Cardiac muscle cell (in vitro differentiated cells and primary cell): ENCODE results near the gene IL17D. TPM values are rescaled to one million over a fixed set of nuclear protein-coding genes. Genes with fewer than 3 reads are reported as not detected.

ENCODE experiments used
- DNase-seq, 2 donors: peaks; one replicate each; pipeline versions ENCODE4 v3.0.0 to v3.0.0-alpha.2; 2010 to 2017; ENCODE audit warnings: low read depth in 1 of 2, low spot score in 1 of 2
- H3K27ac ChIP-seq: fragments of 200-600 bp; sonication (generic); 2 replicates; pipeline ENCODE4 v1.5.1; 2016
- H3K27me3 ChIP-seq: fragments of 200-600 bp; sonication (generic); 2 replicates; pipeline ENCODE4 v1.6.0; 2016; ENCODE audit warnings: control low read depth
- H3K36me3 ChIP-seq: fragments of 200-600 bp; sonication (generic); 2 replicates; pipeline ENCODE4 v1.5.1; 2016; ENCODE audit warnings: control low read depth
- H3K4me1 ChIP-seq: fragments of 200-600 bp; sonication (generic); 2 replicates; pipeline ENCODE4 v1.8.1; 2017; ENCODE audit warnings: low read depth, mild to moderate bottlenecking, mixed run types
- H3K4me3 ChIP-seq: fragments of 200-600 bp; sonication (generic); 2 replicates; pipeline ENCODE4 v1.5.1; 2016; ENCODE audit warnings: mild to moderate bottlenecking
- H3K9me3 ChIP-seq: fragments of 200-600 bp; sonication (generic); 2 replicates; pipeline ENCODE4 v1.5.1; 2017; ENCODE audit warnings: low read depth, mild to moderate bottlenecking, control low read depth
- CTCF ChIP-seq: IDR thresholded peaks from 2 replicates; pipeline ENCODE4 v1.5.1; 2012; ENCODE audit warnings: low read depth, mild to moderate bottlenecking, low read length
- polyA plus RNA-seq: library from polyadenylated mRNA; unstranded; fragments of >200 nt; fragmentation: Nextera tagmentation; extraction: Ambion mirVana; gene quantifications from 2 replicates; pipeline ENCODE4 v1.2.1, GENCODE V29; 2016
- total RNA-seq: library from RNA; depleted of rRNA; stranded (reverse); fragments of >200 nt; gene quantifications from 2 replicates; pipeline ENCODE4 v1.2.3, GENCODE V29; 2016

The IL17D gene
- total and polyA plus RNA-seq, 2 experiments from 2014 or later: 30.4 to 118 TPM

- no peak overlapping the region for H3K27ac ChIP-seq
- no peaks in the 10 kb centered on the region for H3K9me3 ChIP-seq
- DNase-seq: no peak
- no peak for TF ChIP-seq CTCF
- H3K4me3 ChIP-seq: no peak overlapping the region
- H3K4me1 ChIP-seq: peaks cover 6% of the 10 kb centered on the region
- no peaks in the 10 kb centered on the region for H3K27me3 ChIP-seq
- no peaks in the 10 kb centered on the region for H3K36me3 ChIP-seq
Observed at GRCh38 chr13:20769834-20770233, 66.3 kb downstream of the IL17D start.

Other genes starting within 250 kb of the IL17D start
- 29.8 and 41.6 TPM in 2 replicates for gene CRYL1, start 177.8 kb upstream of the IL17D start, total RNA-seq
- gene CRYL1, start 177.8 kb upstream of the IL17D start, polyA plus RNA-seq: 43.6 and 73.6 TPM in 2 replicates
- 10.1 and 18.6 TPM in 2 replicates for gene IFT88, start 136.5 kb upstream of the IL17D start, total RNA-seq
- 15.7 and 18.2 TPM in 2 replicates for gene IFT88, start 136.5 kb upstream of the IL17D start, polyA plus RNA-seq
- gene EEF1AKMT1, start 70.3 kb downstream of the IL17D start, total RNA-seq: 4.2 and 7.2 TPM in 2 replicates
- 11.5 and 18.3 TPM in 2 replicates for gene EEF1AKMT1, start 70.3 kb downstream of the IL17D start, polyA plus RNA-seq
- 133 and 177 TPM in 2 replicates for gene XPO4, start 199.0 kb downstream of the IL17D start, total RNA-seq
- 51.8 and 74.0 TPM in 2 replicates for gene XPO4, start 199.0 kb downstream of the IL17D start, polyA plus RNA-seq